CD14-positive monocyte (primary cell): Measurements from ENCODE around the gene KMT2B. TPM values are rescaled to one million over a fixed set of nuclear protein-coding genes. Genes with fewer than 3 reads are reported as not detected.
A peak's percentile ranks its signal among the peaks of the same experiment; 100 is the strongest.

ENCODE experiments used
- DNase-seq, 3 donors: peaks; one replicate each; pipeline ENCODE4 v3.0.0-alpha.2; 2011 to 2022
- H2AFZ ChIP-seq: 2 replicates; pipeline ENCODE4 v1.6.0; 2012; ENCODE audit warnings: mild to moderate bottlenecking, low read depth, low read length, inconsistent platforms; ENCODE audit not compliant: insufficient read depth, poor library complexity, severe bottlenecking
- H3K27ac ChIP-seq, 2 donors: 1 replicate in 1 of 2; 2 replicates in 1 of 2; pipeline ENCODE4 v1.5.1; 2012 to 2013; ENCODE audit warnings: low read length in 2 of 2, control low read depth in 1 of 2, inconsistent platforms in 1 of 2, low read depth in 1 of 2, mild to moderate bottlenecking in 1 of 2
- H3K27me3 ChIP-seq, 2 donors: one replicate each; pipeline versions ENCODE4 v1.6.0 to v1.6.1; 2011 to 2013; ENCODE audit warnings: low read length in 2 of 2; ENCODE audit not compliant: control insufficient read depth in 2 of 2, insufficient read depth in 2 of 2
- H3K36me3 ChIP-seq, 2 donors: replicated peaks in 1 of 2; 1 replicate in 1 of 2; 2 replicates in 1 of 2; pipeline versions ENCODE4 v1.5.1 to v1.6.1; 2012 to 2013; ENCODE audit warnings: low read length in 2 of 2, control low read depth in 1 of 2, inconsistent platforms in 1 of 2, mild to moderate bottlenecking in 1 of 2; ENCODE audit not compliant: insufficient read depth in 2 of 2, control insufficient read depth in 1 of 2
- H3K4me1 ChIP-seq, 2 donors: 1 replicate in 1 of 2; 2 replicates in 1 of 2; pipeline versions ENCODE4 v1.5.1 to v1.6.1; 2012 to 2013; ENCODE audit warnings: low read length in 2 of 2, control low read depth in 1 of 2, inconsistent platforms in 1 of 2, mild to moderate bottlenecking in 1 of 2, moderate library complexity in 1 of 2; ENCODE audit not compliant: insufficient read depth in 2 of 2, control insufficient read depth in 1 of 2
- H3K4me2 ChIP-seq: replicated peaks from 2 replicates; pipeline ENCODE3; 2012; ENCODE audit warnings: low read length, moderate library complexity, mild to moderate bottlenecking; ENCODE audit not compliant: poor library complexity, severe bottlenecking; ENCODE audit errors: extremely low read depth
- H3K4me3 ChIP-seq, 3 experiments: fragments of 200-600 bp in 1 of 3; sonication (generic) in 1 of 3; replicated peaks in 1 of 3; 1 replicate in 2 of 3; 2 replicates in 1 of 3; pipeline ENCODE4 v1.5.1; 2011 to 2013; ENCODE audit warnings: low read length in 3 of 3, mild to moderate bottlenecking in 3 of 3, control low read depth in 2 of 3, low read depth in 2 of 3, inconsistent platforms in 1 of 3, moderate library complexity in 1 of 3
- H3K79me2 ChIP-seq: 2 replicates; pipeline ENCODE4 v1.6.0; 2012; ENCODE audit warnings: mild to moderate bottlenecking, control low read depth, inconsistent platforms, low read length, moderate library complexity; ENCODE audit not compliant: insufficient read depth
- H3K9ac ChIP-seq: 2 replicates; pipeline ENCODE4 v1.6.0; 2017; ENCODE audit warnings: low read length, mild to moderate bottlenecking; ENCODE audit not compliant: insufficient read depth, poor library complexity, severe bottlenecking
- H3K9me3 ChIP-seq, 2 donors: replicated peaks in 1 of 2; 1 replicate in 1 of 2; 2 replicates in 1 of 2; pipeline versions ENCODE4 v1.5.1 to v1.6.1; 2012 to 2013; ENCODE audit warnings: low read length in 2 of 2, control low read depth in 1 of 2; ENCODE audit not compliant: control insufficient read depth in 1 of 2, insufficient read depth in 1 of 2
- H4K20me1 ChIP-seq: 2 replicates; pipeline ENCODE4 v1.6.0; 2012; ENCODE audit warnings: mild to moderate bottlenecking, low read length, control low read depth, moderate library complexity; ENCODE audit not compliant: insufficient read depth
- H3K27ac Mint-ChIP-seq, 7 donors: one replicate each; pipeline ENCODE4 v1.8.0; 2020; ENCODE audit warnings: mild to moderate bottlenecking in 7 of 7, mixed read lengths in 7 of 7, moderate library complexity in 6 of 7, inconsistent platforms in 2 of 7
- H3K27me3 Mint-ChIP-seq, 3 donors: one replicate each; pipeline ENCODE4 v1.8.0; 2021 to 2022; ENCODE audit warnings: low read depth in 3 of 3, mild to moderate bottlenecking in 3 of 3, mixed read lengths in 3 of 3, moderate library complexity in 3 of 3, inconsistent platforms in 1 of 3
- H3K36me3 Mint-ChIP-seq, 2 donors: one replicate each; pipeline ENCODE4 v1.8.0; 2020; ENCODE audit warnings: mixed read lengths in 2 of 2, inconsistent platforms in 1 of 2, mild to moderate bottlenecking in 1 of 2
- H3K4me1 Mint-ChIP-seq: one replicate; pipeline ENCODE4 v1.8.0; 2020; ENCODE audit warnings: mild to moderate bottlenecking, mixed read lengths
- H3K4me3 Mint-ChIP-seq, 2 donors: one replicate each; pipeline ENCODE4 v1.8.0; 2020; ENCODE audit warnings: mild to moderate bottlenecking in 2 of 2, mixed read lengths in 2 of 2, moderate library complexity in 1 of 2
- H3K9me3 Mint-ChIP-seq, 7 donors: one replicate each; pipeline ENCODE4 v1.8.0; 2020 to 2022; ENCODE audit warnings: mixed read lengths in 7 of 7, mild to moderate bottlenecking in 6 of 7, moderate library complexity in 6 of 7, inconsistent platforms in 2 of 7
- CTCF ChIP-seq: fragments of 200-600 bp; IDR thresholded peaks from one replicate; pipeline ENCODE4 v1.8.0; 2022; ENCODE audit warnings: antibody characterized with exemption, mild to moderate bottlenecking
- WGBS: methylation state at CpG from one replicate; pipeline ENCODE4 v1.1.5; 2013; ENCODE audit warnings: missing lambda C conversion rate; ENCODE audit not compliant: insufficient coverage; 5-methylcytosine and 5-hydroxymethylcytosine counted together
- intact Hi-C, 2 donors: fragments of 100-400 bp; cut with micrococcal nuclease; formaldehyde crosslinking; loops; one replicate each; pipeline versions ENCODE4 v1.15.0 to v1.15.1; 2023
- polyA plus RNA-seq, 3 donors: library from polyadenylated mRNA; depleted of rRNA in 1 of 3; unstranded in 2 of 3; stranded (reverse) in 1 of 3; fragments of 300-500 nt in 2 of 3; fragments of >200 nt in 1 of 3; fragmentation: Illumina TruSeq in 2 of 3; gene quantifications; 1 replicate in 2 of 3; 2 replicates in 1 of 3; pipeline ENCODE4 v1.2.3, GENCODE V29; 2012 to 2021

The KMT2B gene
- polyA plus RNA-seq, 3 donors: 0.32 to 63.6 (median 0.65) TPM

GRCh38 chr19:35785339-35785627, 67.5 kb downstream of the KMT2B start:
- H3K4me3 ChIP-seq: no peak overlapping the region
- H3K4me1 ChIP-seq: no peaks in the 10 kb centered on the region
- H3K9me3 ChIP-seq: no peaks in the 10 kb centered on the region
- no peaks in the 10 kb centered on the region for H3K79me2 ChIP-seq
- no peak overlapping the region for H3K27ac ChIP-seq
- 100% methylated on average over 1 of the region's 10 CpGs for WGBS
- H3K27me3 Mint-ChIP-seq: peaks cover 0 to 5% (median 0%) of the 10 kb centered on the region in 3 donors
- H3K9ac ChIP-seq: no peak overlapping the region
- no peaks in the 10 kb centered on the region for H3K27me3 ChIP-seq
- H3K9me3 Mint-ChIP-seq: no peaks in the 10 kb centered on the region
- DNase-seq: no peak
- H3K4me2 ChIP-seq: no peak overlapping the region
- intact Hi-C loops: no loop called here
- peaks cover 28 to 38% of the 10 kb centered on the region in 2 donors for H3K36me3 ChIP-seq
- H4K20me1 ChIP-seq: no peaks in the 10 kb centered on the region
- H2AFZ ChIP-seq: no peak overlapping the region
- no peak overlapping the region for H3K4me3 Mint-ChIP-seq
- peak overlapping the region in 1 of 7 donors; percentile 53 for H3K27ac Mint-ChIP-seq
- no peak for TF ChIP-seq CTCF
- H3K4me1 Mint-ChIP-seq: no peaks in the 10 kb centered on the region
- peaks cover 29 to 53% of the 10 kb centered on the region in 2 donors for H3K36me3 Mint-ChIP-seq

GRCh38 chr19:35786299-35787160, 68.7 kb downstream of the KMT2B start:
- Histone ChIP-seq H3K36me3 (peaks cover 21 to 32% of the 10 kb centered on the region in 2 donors), H3K4me1 (no peaks in the 10 kb centered on the region), H2AFZ (no peak overlapping the region), H3K9me3 (no peaks in the 10 kb centered on the region), H3K79me2 (no peaks in the 10 kb centered on the region), H3K27ac (no peak overlapping the region), H3K27me3 (no peaks in the 10 kb centered on the region), H3K9ac (no peak overlapping the region), H3K4me3 (no peak overlapping the region), H4K20me1 (no peaks in the 10 kb centered on the region), H3K4me2 (no peak overlapping the region)
- no peak for DNase-seq
- 97% methylated on average over 25 of the region's 31 CpGs for WGBS
- intact Hi-C loops: no loop called here
- Mint-ChIP-seq H3K9me3 (no peaks in the 10 kb centered on the region), H3K27ac (peak overlapping the region in 2 of 7 donors; percentile 8 to 35), H3K27me3 (peaks cover 0 to 5% (median 0%) of the 10 kb centered on the region in 3 donors), H3K4me1 (no peaks in the 10 kb centered on the region), H3K4me3 (no peak overlapping the region), H3K36me3 (peaks cover 23 to 44% of the 10 kb centered on the region in 2 donors)
- TF ChIP-seq CTCF: no peak
